Measurements from ENCODE around the gene FAM107A.

FAM107A gene

DNA sequence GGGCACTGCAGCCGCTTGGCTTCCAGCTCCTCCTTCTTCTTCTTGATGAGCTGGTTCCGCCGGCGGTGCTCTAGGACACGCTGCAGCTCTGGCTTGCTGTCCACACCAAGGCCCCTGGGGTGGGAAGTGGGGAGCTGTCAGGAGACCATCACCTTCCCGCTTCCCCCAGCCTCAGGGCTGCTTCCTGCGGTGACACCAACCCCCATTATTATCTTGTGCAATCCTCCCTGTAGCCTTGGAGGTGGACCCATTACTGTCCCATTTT, 10.0 kb downstream of the FAM107A start:
- no peak for DNase-seq (ENCODE audit: low read depth)

GRCh38 chr3:58566398-58567250, 10.6 kb downstream of the FAM107A start:
- no peak for DNase-seq (ENCODE audit: low read depth)

GRCh38 chr3:58565621-58566397, 11.4 kb downstream of the FAM107A start:
- no peak for DNase-seq (ENCODE audit: low read depth)

- DNase-seq (ENCODE audit: low read depth), result peak; percentile 79
Observed at GRCh38 chr3:58564456-58565160, 12.6 kb downstream of the FAM107A start.

DNA sequence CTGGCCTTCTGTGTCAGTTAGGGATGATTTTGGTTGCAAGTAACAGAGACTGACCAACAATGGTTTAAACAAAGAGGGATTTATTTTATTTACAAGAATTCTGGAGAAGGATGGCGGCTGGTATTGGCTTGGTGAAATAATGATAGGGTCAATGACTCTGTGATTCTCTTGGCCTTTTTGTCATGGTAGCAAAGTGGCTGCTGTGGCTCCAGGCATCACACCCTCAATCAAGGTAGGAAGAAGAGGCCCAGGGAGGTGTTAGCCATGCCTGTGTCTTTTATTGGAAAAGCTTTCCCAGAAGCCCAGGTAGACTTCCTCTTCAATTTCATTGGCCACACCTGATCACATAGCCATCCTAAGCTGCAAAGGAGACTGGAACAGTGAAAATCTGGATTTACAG, 13.1 kb downstream of the FAM107A start:
- DNase-seq (ENCODE audit: low read depth), result no peak

- no peak for DNase-seq (ENCODE audit: low read depth)
Observed at GRCh38 chr3:58563386-58564035, 13.7 kb downstream of the FAM107A start.

DNA sequence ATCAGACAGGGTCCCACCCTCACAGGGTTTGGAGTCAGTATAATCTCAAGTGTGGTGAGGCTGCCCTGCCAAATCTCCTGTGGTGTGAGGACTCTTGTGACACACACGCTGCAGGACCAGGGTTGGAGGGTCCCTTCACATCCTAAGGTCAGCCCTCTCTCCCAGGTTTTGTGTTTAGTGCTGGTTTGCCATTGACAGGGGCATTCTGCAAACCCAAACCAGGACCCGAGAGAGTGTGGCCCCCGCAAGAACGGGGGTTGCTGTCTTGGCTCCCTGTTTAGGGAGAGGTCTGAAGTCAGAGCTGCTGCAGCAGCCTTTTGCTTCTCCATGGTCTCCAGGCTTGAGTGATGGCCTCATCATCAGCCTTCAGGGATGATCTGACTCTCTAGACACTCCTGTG, 14.7 kb downstream of the FAM107A start:
- DNase-seq (ENCODE audit: low read depth), result no peak

DNA sequence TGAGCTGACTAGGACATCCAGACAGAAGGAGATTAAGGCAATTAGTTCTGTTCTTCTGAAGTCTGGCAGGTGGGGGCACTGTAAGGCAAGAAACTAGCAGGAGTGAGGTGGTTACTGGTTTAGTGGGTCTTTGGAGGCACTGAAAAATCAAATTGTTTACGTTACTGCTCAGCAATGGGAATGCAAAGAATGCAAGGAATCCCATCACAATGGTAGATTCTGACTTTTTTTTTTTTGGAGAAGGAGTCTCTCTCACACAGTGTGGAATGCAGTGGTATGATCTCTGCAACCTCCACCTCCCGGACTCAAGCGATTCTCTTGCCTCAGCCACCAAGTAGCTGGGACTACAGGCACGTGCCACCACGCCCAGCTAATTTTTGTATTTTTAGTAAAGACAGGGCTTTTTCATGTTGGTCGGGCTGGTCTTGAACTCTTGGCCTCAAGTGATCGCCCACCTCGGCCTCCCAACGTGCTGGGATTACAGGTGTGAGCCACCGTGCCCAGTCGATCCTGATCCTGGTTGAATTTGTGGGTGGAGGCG, 16.4 kb downstream of the FAM107A start:
- DNase-seq (ENCODE audit: low read depth), result peak; percentile 95

GRCh38 chr3:58559586-58559985, 17.6 kb downstream of the FAM107A start:
- DNase-seq (ENCODE audit: low read depth), result no peak

GRCh38 chr3:58557491-58557890, 19.7 kb downstream of the FAM107A start:
- no peak for DNase-seq (ENCODE audit: low read depth)

- no peak for DNase-seq (ENCODE audit: low read depth)
Observed at GRCh38 chr3:58556761-58557221, 20.4 kb downstream of the FAM107A start.

- no peak for DNase-seq (ENCODE audit: low read depth)
Observed at GRCh38 chr3:58556001-58556400, 21.2 kb downstream of the FAM107A start.

DNA sequence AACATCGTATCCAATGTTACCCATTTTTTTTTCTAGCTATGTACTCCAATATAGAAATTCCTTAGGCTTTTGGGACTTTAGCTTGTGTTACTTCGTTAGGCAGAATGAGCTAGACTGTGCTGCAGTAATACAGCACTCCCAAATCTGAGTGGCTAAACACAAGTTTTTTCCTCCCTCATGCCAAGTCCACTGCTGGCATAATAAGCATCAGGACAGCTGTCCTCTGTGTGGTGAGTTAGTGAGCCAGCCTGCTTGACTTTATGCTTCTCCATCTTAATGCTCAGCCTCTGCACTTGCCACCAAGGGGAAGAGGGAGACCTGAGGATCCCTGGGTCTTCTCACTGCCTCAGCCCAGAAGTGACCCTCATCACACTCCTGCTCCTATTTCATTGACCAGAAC, 22.0 kb downstream of the FAM107A start:
- no peak for DNase-seq (ENCODE audit: low read depth)

DNA sequence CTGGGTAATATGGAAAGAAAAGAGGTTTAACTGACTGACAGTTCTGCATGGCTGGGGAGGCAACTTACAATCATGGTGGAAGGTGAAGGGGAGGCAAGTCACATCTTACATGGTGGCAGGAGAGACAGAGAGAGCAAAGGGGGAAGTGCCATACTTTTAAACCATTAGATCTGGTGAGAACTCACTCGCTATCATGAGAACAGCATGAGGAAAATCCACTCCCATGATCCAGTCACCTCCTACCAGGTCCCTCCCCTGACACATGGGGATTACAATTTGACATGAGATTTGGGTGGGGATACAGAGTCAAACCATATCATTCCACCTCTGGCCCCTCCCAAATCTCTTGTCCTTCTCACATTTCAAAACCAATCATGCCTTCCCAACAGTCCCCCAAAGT, 24.2 kb downstream of the FAM107A start:
- DNase-seq (ENCODE audit: low read depth), result no peak

DNA sequence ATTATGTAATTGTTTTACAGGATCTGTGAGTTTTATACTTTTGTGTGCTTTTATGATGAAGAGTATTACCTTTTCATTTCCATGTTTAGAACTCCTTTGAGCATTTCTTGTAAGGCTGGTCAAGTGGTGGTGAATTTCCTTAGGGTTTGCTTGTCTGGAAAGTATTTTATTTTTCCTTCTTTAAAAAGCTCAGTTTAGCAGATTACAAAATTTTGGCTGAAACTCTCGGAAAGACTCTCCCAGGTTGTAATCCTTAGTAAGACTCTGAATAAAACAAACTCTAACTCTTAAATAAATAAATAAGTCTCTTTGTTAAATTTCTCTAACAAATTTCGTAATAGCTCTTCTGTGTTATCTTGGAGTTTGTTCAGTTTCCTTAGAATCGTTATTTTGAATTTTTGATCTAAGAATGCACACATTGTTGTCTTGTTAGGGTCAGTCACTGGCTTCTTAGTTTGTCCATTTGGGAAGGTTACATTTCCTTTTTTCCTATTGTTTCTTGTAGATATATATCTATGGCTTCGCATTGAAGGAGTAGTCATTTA, 25.5 kb downstream of the FAM107A start:
- DNase-seq (ENCODE audit: low read depth), result peak; percentile 67

GRCh38 chr3:58544541-58544940, 32.6 kb downstream of the FAM107A start:
- peak; percentile 84 for DNase-seq (ENCODE audit: low read depth)

GRCh38 chr3:58540176-58540858, 36.9 kb downstream of the FAM107A start:
- no peak for DNase-seq (ENCODE audit: low read depth)

GRCh38 chr3:58539626-58540025, 37.6 kb downstream of the FAM107A start:
- DNase-seq (ENCODE audit: low read depth), result no peak

DNA sequence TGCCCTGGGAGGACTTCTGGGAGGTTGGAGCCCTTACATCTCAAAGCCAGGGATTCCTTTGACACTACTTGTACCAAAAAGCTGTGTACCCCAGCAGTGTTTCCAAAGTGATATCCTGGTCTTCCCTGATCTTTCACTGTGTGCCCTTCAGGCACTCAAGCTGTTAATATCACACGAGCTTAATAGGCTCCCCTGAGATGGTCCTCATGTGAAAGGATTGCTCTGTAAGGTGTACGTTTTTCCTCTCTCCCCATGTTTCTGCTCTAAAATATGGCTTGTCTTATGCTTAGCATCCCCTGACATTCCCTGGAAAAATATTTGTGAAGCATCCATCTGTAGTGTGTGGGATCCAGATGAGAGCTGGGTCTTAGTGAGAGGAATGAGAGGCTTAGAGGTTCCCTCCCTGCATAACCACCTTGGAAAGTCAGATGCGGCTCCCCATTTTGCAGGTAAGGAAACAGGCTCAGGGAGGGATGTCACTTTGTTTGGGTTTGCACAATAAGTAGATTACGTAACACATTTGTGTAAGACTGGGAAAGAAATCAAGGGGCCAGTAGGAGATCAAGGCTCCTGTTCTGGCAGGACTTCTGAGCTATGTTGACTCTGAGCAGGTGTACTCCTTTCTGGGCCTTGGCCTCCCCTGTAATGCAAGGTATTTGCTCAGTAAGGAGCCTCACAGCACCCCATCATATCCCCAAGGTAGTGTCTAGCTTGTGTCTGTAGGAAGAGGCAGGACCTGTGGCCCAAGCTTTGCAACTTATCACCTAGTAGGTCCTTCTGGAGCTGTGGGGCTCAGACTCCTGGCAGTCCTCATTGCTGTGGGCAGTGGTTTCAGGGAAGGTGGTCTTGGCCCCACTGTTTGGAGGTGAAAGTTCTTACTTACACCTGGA, 39.5 kb downstream of the FAM107A start:
- DNase-seq (ENCODE audit: low read depth), result no peak
